Astrocyte (in vitro differentiated cells and primary cell): ENCODE data around the gene LRMDA.

Experiments
- EZH2 ChIP-seq: IDR thresholded peaks from 2 replicates; pipeline ENCODE4 v1.6.1; 2012; ENCODE audit warnings: mild to moderate bottlenecking, low read length, inconsistent platforms; ENCODE audit not compliant: insufficient read depth
- TF ChIP-seq, protein P1 (sequence below): IDR thresholded peaks from 2 replicates; pipeline ENCODE4 v1.5.1; 2011; ENCODE audit warnings: low read depth, mild to moderate bottlenecking, inconsistent platforms, low read length, moderate library complexity; ENCODE audit not compliant: insufficient read depth

DNA sequence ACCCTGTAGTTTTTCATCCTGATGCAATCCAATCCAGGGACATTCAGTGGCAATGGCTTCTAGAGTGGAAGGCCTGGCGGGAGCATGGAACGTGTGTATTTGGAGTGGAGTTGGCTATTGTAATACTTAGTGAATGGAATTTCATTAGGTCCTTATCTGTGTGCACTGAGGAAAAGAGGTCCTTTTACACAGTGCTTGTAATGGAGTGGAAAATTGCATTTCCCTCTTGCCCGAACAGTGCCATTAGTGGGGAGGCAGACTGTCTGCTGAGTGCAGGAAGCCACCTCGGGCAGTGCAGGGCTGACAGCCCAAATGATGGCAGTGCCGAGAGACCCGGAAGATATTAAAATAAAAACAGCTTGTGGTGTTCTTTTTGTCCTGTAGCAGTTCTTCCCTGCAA lies 786.6 kb downstream of the LRMDA start:
- TF ChIP-seq, protein P1, sequence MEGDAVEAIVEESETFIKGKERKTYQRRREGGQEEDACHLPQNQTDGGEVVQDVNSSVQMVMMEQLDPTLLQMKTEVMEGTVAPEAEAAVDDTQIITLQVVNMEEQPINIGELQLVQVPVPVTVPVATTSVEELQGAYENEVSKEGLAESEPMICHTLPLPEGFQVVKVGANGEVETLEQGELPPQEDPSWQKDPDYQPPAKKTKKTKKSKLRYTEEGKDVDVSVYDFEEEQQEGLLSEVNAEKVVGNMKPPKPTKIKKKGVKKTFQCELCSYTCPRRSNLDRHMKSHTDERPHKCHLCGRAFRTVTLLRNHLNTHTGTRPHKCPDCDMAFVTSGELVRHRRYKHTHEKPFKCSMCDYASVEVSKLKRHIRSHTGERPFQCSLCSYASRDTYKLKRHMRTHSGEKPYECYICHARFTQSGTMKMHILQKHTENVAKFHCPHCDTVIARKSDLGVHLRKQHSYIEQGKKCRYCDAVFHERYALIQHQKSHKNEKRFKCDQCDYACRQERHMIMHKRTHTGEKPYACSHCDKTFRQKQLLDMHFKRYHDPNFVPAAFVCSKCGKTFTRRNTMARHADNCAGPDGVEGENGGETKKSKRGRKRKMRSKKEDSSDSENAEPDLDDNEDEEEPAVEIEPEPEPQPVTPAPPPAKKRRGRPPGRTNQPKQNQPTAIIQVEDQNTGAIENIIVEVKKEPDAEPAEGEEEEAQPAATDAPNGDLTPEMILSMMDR, result no peak
- no peak for TF ChIP-seq EZH2
